K562 (cell line): ENCODE data around the gene PAQR4. TPM values are rescaled to one million over a fixed set of nuclear protein-coding genes. Genes with fewer than 3 reads are reported as not detected.

Source experiments
- BCL6 ChIP-seq: fragments of 250-450 bp; sonication (Bioruptor Pico); IDR thresholded peaks from 2 replicates; pipeline ENCODE4 v1.4.0; 2020
- CHD7 ChIP-seq: fragments of 200-600 bp; sonication (generic); IDR thresholded peaks from one replicate; pipeline ENCODE4 v1.6.1; 2012; ENCODE audit warnings: mild to moderate bottlenecking, low read depth, low read length, inconsistent platforms
- CXXC5 ChIP-seq: fragments of 250-450 bp; sonication (Bioruptor Pico); IDR thresholded peaks from 2 replicates; pipeline ENCODE4 v1.8.0; 2022; ENCODE audit warnings: inconsistent platforms, mild to moderate bottlenecking, moderate library complexity
- E4F1 ChIP-seq: fragments of 250-450 bp; sonication (Bioruptor Pico); IDR thresholded peaks from 2 replicates; pipeline ENCODE4 v1.5.0; 2021; ENCODE audit warnings: mild to moderate bottlenecking, borderline replicate concordance
- ELF4 ChIP-seq: fragments of 450-650 bp; formaldehyde crosslinking; IDR thresholded peaks from 2 replicates; pipeline ENCODE4 v1.4.0; 2022; ENCODE audit warnings: missing genetic modification characterization
- EP400 ChIP-seq: fragments of 450-650 bp; IDR thresholded peaks from 2 replicates; pipeline ENCODE4 v1.6.1; 2017; ENCODE audit warnings: antibody characterized with exemption, mild to moderate bottlenecking, moderate library complexity
- ETS1 ChIP-seq: conservative IDR thresholded peaks from 2 replicates; pipeline ENCODE4 v1.6.1; 2011; ENCODE audit warnings: low read depth, mild to moderate bottlenecking, low read length; ENCODE audit not compliant: control insufficient read depth
- EWSR1 ChIP-seq: fragments of 450-650 bp; IDR thresholded peaks from 2 replicates; pipeline ENCODE4 v1.6.1; 2018; ENCODE audit warnings: borderline replicate concordance, mild to moderate bottlenecking, low read depth, moderate library complexity; ENCODE audit not compliant: partially characterized antibody
- FOSL1 ChIP-seq: fragments of 200-800 bp; sonication (Bioruptor generic); conservative IDR thresholded peaks from 2 replicates; pipeline ENCODE4 v1.6.1; 2016; ENCODE audit warnings: missing genetic modification characterization, missing compliant biosample characterization
- KDM5B ChIP-seq: fragments of 200-600 bp; sonication (generic); IDR thresholded peaks from 2 replicates; pipeline ENCODE4 v1.6.1; 2012; ENCODE audit warnings: low read depth, mild to moderate bottlenecking, moderate library complexity, low read length, control low read depth, inconsistent platforms; ENCODE audit not compliant: insufficient replicate concordance
- MBD2 ChIP-seq: sonication (generic); IDR thresholded peaks from 2 replicates; pipeline ENCODE4 v1.6.1; 2016; ENCODE audit warnings: low read depth, borderline replicate concordance
- NUFIP1 ChIP-seq: fragments of 450-650 bp; IDR thresholded peaks from 2 replicates; pipeline ENCODE4 v1.6.1; 2018; ENCODE audit not compliant: partially characterized antibody
- ZC3H11A ChIP-seq: IDR thresholded peaks from 2 replicates; pipeline ENCODE4 v1.6.1; 2012; ENCODE audit warnings: low read depth, low read length, improper control_type of control experiment
- ZNF3 ChIP-seq: fragments of 250-450 bp; sonication (Bioruptor Pico); IDR thresholded peaks from 2 replicates; pipeline ENCODE4 v1.5.0; 2021; ENCODE audit warnings: mild to moderate bottlenecking, moderate library complexity
- ZNF583 ChIP-seq: fragments of 250-450 bp; sonication (Bioruptor Pico); IDR thresholded peaks from 2 replicates; pipeline ENCODE4 v1.4.0; 2020
- polyA plus RNA-seq, 8 experiments: library from polyadenylated mRNA; depleted of rRNA in 4 of 8; stranded (reverse) in 5 of 8; unstranded in 3 of 8; fragments of >200 nt; fragmentation: Nextera tagmentation in 2 of 8; fragmentation: Illumina TruSeq in 1 of 8; extraction: Ambion mirVana in 2 of 8; extraction: Trizol in 1 of 8; gene quantifications; 2 replicates each; pipeline versions ENCODE4 v1.2.1 to v1.2.3, GENCODE V29; 2011 to 2014; ENCODE audit warnings: inconsistent platforms in 1 of 8, missing spikeins in 1 of 8
- total RNA-seq, 7 experiments: library from RNA; depleted of rRNA in 6 of 7; stranded (reverse); fragments of >200 nt in 6 of 7; fragmentation: Illumina TruSeq in 2 of 7; extraction: Trizol in 2 of 7; gene quantifications; 2 replicates each; pipeline versions ENCODE4 v1.2.1 to v1.2.3, GENCODE V29; 2011 to 2021; ENCODE audit warnings: low replicate concordance in 1 of 7

PAQR4 gene
- total and polyA plus RNA-seq, 9 of the 15 experiments (the other 6 are each of a cell fraction or from before 2014, with no cell fraction given) = 0.62 to 40.4 (median 19.5) TPM

GRCh38 chr16:2981899-2982250 lies 12.7 kb downstream of the PAQR4 start (continued):
- TF ChIP-seq CHD7 = no peak
- TF ChIP-seq ZC3H11A = no peak
- no peak for TF ChIP-seq MBD2
- TF ChIP-seq ELF4 (CRISPR knock-in tag) = 0 out of 2 replicates have a peak, but pooled peaks have one; percentile 41
- TF ChIP-seq FOSL1 (tag) = no peak
- no peak for TF ChIP-seq ZNF3 (CRISPR knock-in tag)
- TF ChIP-seq CXXC5 (CRISPR knock-in tag) = peak; percentile 5; the same call in 1 of the 2 replicates
- TF ChIP-seq ETS1 = no peak
- TF ChIP-seq KDM5B = no peak
- TF ChIP-seq ZNF583 = no peak
- no peak for TF ChIP-seq EWSR1
- no peak for TF ChIP-seq BCL6
- TF ChIP-seq NUFIP1 = no peak
- no peak for TF ChIP-seq EP400
- no peak for TF ChIP-seq E4F1
